Hippocampal formation (tissue), 2 donors: ENCODE results near the gene TAF11L14.

Experiments
- DNase-seq, 2 donors: peaks; one replicate each; lab custom pipeline; 2025; lab: John Stamatoyannopoulos, UW

The TAF11L14 gene

DNA sequence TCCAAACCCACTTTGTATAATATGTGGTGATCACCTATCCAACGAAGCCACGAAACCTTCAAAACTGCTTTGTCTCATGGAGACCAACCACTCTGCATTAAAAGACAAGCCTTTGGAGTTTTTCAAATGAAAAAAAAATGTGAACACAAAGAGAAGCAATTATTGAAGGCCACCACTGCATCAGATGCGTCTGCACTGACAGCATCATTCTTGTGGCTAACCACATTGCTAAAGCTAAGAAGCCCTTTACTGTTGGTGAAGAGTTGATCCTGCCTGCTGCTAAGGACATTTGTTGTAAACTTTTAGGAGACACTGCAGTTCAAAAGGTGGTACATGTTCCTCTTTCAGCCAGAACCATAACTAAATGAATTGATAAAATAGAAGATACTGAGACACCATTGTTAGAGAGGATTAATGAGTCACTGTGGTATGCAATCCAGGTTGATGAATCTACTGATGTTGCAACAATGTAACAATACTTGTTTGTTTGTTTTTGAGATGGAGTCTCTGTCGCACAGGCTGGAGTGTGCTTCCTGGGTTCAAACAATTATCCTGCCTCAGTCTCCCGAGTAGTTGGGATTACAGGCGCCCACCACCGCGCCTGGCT is 45.4 kb downstream of the TAF11L14 start:
- DNase-seq: no peak

DNA sequence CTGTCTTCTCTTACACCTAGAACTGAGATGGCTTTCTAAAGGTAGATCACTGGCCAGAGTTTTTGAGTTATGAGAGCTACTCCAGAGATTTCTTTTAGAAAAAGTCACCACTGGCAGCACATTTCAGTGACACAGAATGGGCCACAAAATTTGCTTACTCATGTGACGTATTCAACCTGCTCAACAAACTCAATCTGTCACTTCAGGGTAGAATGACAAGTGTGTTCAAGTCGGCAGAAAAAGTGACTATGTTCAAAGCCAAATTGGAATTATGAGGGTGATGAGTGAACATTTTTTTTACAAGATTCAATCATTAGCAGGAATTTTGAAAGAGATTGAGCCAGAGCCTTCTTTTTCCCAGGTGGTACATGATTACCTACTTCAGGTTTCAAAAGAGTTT is 46.5 kb downstream of the TAF11L14 start:
- DNase-seq: no peak
